Mononuclear cell (primary cell): ENCODE data around the gene SORBS1. TPM values are rescaled to one million over a fixed set of nuclear protein-coding genes. Genes with fewer than 3 reads are reported as not detected.

Source experiments
- H3K27me3 ChIP-seq: 2 replicates; pipeline ENCODE4 v1.6.0; 2011; ENCODE audit warnings: low read length, control low read depth; ENCODE audit not compliant: insufficient read depth
- H3K4me1 ChIP-seq: 2 replicates; pipeline ENCODE4 v1.5.1; 2011; ENCODE audit warnings: mild to moderate bottlenecking, low read length, control low read depth; ENCODE audit not compliant: insufficient read depth
- H3K4me3 ChIP-seq: 2 replicates; pipeline ENCODE4 v1.5.1; 2011; ENCODE audit warnings: mild to moderate bottlenecking, low read length, moderate library complexity
- H3K9me3 ChIP-seq: 2 replicates; pipeline ENCODE4 v1.5.1; 2011; ENCODE audit warnings: low read depth, mild to moderate bottlenecking, control low read depth, low read length
- total RNA-seq: library from RNA; depleted of rRNA; stranded (reverse); fragments of >200 nt; gene quantifications from one replicate; pipeline ENCODE4 v1.2.3, GENCODE V29; 2012

The SORBS1 gene
- total RNA-seq, 1 donor: 5.2 TPM

- Histone ChIP-seq H3K4me1 (no peaks in the 10 kb centered on the region), H3K27me3 (no peaks in the 10 kb centered on the region), H3K9me3 (no peaks in the 10 kb centered on the region), H3K4me3 (no peak overlapping the region)
These were observed 58.8 kb downstream of the SORBS1 start for GRCh38 chr10:95502377-95502776.

DNA sequence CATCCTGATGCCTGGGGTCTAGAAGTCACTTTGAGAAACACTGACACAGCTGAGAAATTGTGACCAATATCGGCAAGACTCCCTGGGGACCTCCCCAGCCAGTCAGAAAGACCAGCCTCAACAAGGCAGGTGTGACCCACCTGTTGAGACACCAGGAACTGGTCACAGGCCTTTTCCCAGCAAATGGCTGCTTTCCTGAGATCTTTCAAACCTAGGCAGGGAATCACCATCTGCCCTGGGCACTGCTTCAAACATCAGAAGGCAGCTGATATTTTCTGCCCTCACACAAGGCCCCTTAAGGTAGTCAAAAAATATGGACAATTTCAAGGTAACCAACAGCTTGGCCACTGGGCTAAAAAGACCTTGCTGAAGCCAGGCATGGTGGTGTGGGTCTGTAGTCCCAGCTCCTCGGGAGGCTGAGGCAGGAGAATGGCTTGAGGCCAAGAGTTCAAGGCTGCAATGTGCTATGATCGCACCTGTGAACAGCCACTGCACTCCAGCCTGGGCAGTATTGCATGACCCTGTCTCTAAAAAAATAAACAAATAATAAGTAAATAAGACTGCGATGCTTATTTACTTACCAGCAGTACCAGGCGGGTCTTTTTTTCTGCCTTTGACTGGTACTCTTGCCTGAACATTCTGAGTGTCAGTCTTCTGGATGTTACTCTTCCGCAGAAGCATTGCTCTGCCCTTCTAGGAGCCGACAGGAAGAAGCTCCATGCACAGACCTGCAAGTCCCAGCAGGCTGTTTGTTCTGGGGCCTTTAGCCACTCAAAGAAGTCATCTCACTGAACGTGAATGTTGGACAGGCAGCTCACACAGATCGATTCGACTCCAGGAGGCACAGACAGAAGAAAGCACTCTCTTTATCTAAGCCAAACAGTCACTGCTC is 59.7 kb downstream of the SORBS1 start:
- Histone ChIP-seq H3K4me3 (no peak overlapping the region), H3K9me3 (no peaks in the 10 kb centered on the region), H3K4me1 (no peaks in the 10 kb centered on the region), H3K27me3 (no peaks in the 10 kb centered on the region)

- Histone ChIP-seq H3K4me3 (no peak overlapping the region), H3K9me3 (no peaks in the 10 kb centered on the region), H3K4me1 (no peaks in the 10 kb centered on the region), H3K27me3 (no peaks in the 10 kb centered on the region)
These were observed 60.5 kb downstream of the SORBS1 start for GRCh38 chr10:95500649-95501048.

GRCh38 chr10:95500097-95500496 is 61.1 kb downstream of the SORBS1 start:
- H3K4me3 ChIP-seq: no peak overlapping the region
- no peaks in the 10 kb centered on the region for H3K27me3 ChIP-seq
- H3K9me3 ChIP-seq: no peaks in the 10 kb centered on the region
- H3K4me1 ChIP-seq: no peaks in the 10 kb centered on the region

DNA sequence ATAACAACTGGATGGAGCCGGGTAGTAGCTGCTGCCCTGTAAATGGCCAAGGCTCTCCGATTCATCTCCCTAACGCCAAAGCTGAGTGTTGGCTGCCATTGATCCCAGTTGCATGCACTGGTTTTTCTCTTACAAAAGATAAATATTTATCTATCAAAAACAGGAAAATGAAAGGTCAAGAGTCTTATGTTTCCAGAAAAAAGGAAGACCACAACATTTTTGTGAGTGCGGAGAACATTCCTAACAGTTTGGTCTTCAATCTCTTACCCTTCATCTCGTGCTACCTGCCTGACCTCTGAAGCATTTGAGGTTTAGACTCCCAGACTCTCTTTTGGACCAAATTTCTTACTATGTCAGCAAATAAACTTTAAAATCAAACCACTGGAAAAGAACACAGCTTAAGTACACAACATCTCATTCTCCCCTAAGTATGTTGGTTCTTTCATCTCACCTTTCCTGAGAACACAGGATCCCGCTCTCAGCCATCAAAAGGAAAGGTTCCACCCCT is 61.6 kb downstream of the SORBS1 start:
- no peaks in the 10 kb centered on the region for H3K27me3 ChIP-seq
- no peaks in the 10 kb centered on the region for H3K4me1 ChIP-seq
- H3K4me3 ChIP-seq: no peak overlapping the region
- H3K9me3 ChIP-seq: no peaks in the 10 kb centered on the region

- Histone ChIP-seq H3K9me3 (no peaks in the 10 kb centered on the region), H3K4me1 (no peaks in the 10 kb centered on the region), H3K4me3 (no peak overlapping the region), H3K27me3 (no peaks in the 10 kb centered on the region)
These were observed 64.2 kb downstream of the SORBS1 start for GRCh38 chr10:95496951-95497350.

- Histone ChIP-seq H3K4me1 (no peaks in the 10 kb centered on the region), H3K4me3 (no peak overlapping the region), H3K27me3 (no peaks in the 10 kb centered on the region), H3K9me3 (no peaks in the 10 kb centered on the region)
These were observed 64.8 kb downstream of the SORBS1 start for GRCh38 chr10:95496246-95496911.

DNA sequence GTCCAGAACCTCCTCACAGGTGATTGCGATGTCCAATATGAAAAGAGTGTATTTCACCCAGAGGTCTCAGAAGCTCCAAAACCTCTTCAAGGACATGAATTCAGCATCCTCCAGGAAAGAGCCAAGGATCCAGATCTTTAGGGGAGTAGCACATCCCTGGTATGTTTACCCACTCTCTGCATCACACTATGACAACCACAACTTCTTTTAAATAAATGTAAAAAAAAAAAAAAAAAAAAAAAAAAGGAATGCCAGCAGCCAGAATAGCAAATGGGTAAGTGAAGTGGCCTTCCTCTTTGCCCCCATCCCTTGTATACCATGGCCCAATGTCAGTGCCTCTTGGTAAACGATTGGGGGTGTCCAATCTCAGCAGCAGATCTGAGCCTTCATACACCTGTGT is 67.3 kb downstream of the SORBS1 start:
- no peaks in the 10 kb centered on the region for H3K9me3 ChIP-seq
- H3K4me3 ChIP-seq: no peak overlapping the region
- H3K4me1 ChIP-seq: no peaks in the 10 kb centered on the region
- no peaks in the 10 kb centered on the region for H3K27me3 ChIP-seq

- Histone ChIP-seq H3K9me3 (no peaks in the 10 kb centered on the region), H3K27me3 (no peaks in the 10 kb centered on the region), H3K4me3 (no peak overlapping the region), H3K4me1 (no peaks in the 10 kb centered on the region)
These were observed 73.2 kb downstream of the SORBS1 start for GRCh38 chr10:95487994-95488393.

DNA sequence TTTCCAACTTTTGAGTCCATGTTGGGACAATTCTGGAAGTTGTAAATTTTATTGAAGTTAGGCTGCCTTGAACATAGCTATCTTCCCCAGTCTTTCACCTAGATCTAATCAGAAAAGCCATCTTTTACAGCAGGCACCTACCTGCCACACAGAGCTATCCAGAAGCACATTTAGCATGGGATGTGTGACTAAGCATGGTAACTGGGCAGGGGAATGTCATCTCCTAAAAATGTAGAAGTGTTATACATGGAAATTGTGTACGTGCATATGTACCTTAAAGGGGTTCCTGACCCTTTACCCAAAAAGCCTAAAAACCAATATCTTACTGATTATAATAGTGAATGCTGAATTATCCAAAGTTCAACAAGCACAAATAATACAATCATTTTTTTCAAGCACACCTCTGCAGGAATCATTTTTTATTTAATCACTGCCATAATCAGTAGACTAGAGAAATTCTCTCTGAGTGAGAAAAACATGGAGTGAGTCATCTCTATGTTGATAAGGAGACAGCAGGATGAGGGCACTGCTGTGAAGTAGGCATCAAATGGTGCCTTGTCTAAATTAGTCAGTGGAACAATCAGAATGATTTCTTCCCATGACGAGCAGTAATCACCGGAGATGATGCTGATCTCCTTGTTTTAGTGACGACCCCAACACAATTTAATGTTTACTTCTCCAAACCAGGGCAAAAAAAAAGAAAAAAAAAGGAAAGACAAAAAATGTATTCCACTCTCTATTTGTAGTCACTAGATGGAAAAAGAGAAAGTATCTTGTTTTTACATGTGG is 75.9 kb downstream of the SORBS1 start:
- Histone ChIP-seq H3K27me3 (no peaks in the 10 kb centered on the region), H3K4me3 (no peak overlapping the region), H3K9me3 (no peaks in the 10 kb centered on the region), H3K4me1 (no peaks in the 10 kb centered on the region)

GRCh38 chr10:95482501-95483233 is 78.5 kb downstream of the SORBS1 start:
- H3K4me1 ChIP-seq: no peaks in the 10 kb centered on the region
- H3K4me3 ChIP-seq: no peak overlapping the region
- H3K27me3 ChIP-seq: no peaks in the 10 kb centered on the region
- no peaks in the 10 kb centered on the region for H3K9me3 ChIP-seq

DNA sequence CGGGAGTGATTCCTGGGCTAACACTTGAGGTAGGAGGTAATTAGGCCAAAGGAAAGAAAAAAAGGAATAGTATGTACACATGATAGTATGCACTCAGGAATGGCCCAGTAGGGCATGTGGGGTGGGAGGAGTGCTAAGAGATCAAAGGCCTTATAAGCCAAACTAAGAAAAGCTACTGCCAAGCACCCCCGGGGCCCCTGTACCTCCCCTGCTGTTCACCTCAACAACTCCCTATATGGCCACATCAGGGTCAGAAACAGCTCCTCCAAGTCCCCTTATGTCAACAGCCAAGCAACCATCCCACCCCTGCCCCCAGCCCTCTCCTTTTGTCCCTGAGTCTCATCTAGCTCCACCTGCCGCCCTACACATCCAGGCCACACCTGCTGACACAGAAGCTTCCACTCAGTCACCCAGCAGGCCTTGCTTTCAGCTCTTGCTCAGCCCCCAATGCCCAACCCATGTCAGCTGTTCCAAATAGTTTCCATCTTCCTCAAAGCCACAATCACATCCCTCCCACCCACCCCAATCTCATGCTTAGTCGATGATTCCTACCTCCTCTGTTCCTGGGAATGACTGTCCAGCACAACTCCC is 80.2 kb downstream of the SORBS1 start:
- no peaks in the 10 kb centered on the region for H3K4me1 ChIP-seq
- no peaks in the 10 kb centered on the region for H3K27me3 ChIP-seq
- no peaks in the 10 kb centered on the region for H3K9me3 ChIP-seq
- no peak overlapping the region for H3K4me3 ChIP-seq

GRCh38 chr10:95480102-95480900 is 80.9 kb downstream of the SORBS1 start:
- no peaks in the 10 kb centered on the region for H3K4me1 ChIP-seq
- no peaks in the 10 kb centered on the region for H3K27me3 ChIP-seq
- no peak overlapping the region for H3K4me3 ChIP-seq
- H3K9me3 ChIP-seq: no peaks in the 10 kb centered on the region
